BJ (cell line): ENCODE measurements around the gene SSBP2. TPM values are rescaled to one million over a fixed set of nuclear protein-coding genes. Genes with fewer than 3 reads are reported as not detected.
A peak's percentile ranks its signal among the peaks of the same experiment; 100 is the strongest.

Experiments
- CTCF ChIA-PET: fragments of 350-600 bp; formaldehyde crosslinking; extraction: SDS; loops from one replicate; lab custom pipeline; 2021; ENCODE audit warnings: antibody characterized with exemption, inconsistent platforms; lab: Yijun Ruan, JAX
- POLR2A ChIA-PET: fragments of 300-600 bp; sonication (Branson Sonifier 250); formaldehyde crosslinking; extraction: SDS; loops from one replicate; lab custom pipeline; 2021; ENCODE audit warnings: antibody characterized with exemption; lab: Charles Lee
- DNase-seq: peaks from one replicate; pipeline ENCODE4 v3.0.0-alpha.2; 2011; ENCODE audit warnings: low read depth
- H3K27me3 ChIP-seq: 2 replicates; pipeline ENCODE4 v1.6.0; 2011; ENCODE audit warnings: low read length; ENCODE audit not compliant: control insufficient read depth, insufficient read depth
- H3K36me3 ChIP-seq: 2 replicates; pipeline ENCODE4 v1.5.1; 2011; ENCODE audit warnings: low read length; ENCODE audit not compliant: control insufficient read depth, insufficient read depth
- H3K4me3 ChIP-seq: 2 replicates; pipeline ENCODE4 v1.5.1; 2011; ENCODE audit warnings: low read depth, mild to moderate bottlenecking, control low read depth, low read length
- CTCF ChIP-seq: IDR thresholded peaks from 2 replicates; pipeline ENCODE4 v1.5.1; 2011; ENCODE audit warnings: low read depth, mild to moderate bottlenecking, control low read depth, inconsistent platforms, low read length, moderate library complexity; ENCODE audit not compliant: insufficient read depth
- polyA plus RNA-seq: library from polyadenylated mRNA; depleted of rRNA; stranded (reverse); fragments of >200 nt; gene quantifications from 2 replicates; pipeline ENCODE4 v1.2.3, GENCODE V29; 2011

Gene SSBP2
- polyA plus RNA-seq, 1 experiment, result 68.8 TPM

- Histone ChIP-seq H3K36me3 (no peaks in the 10 kb centered on the region), H3K27me3 (no peaks in the 10 kb centered on the region), H3K4me3 (no peak overlapping the region)
- DNase-seq, result no peak
- ChIA-PET POLR2A (no interaction called here), CTCF (no interaction called here)
- no peak for TF ChIP-seq CTCF
Observed at GRCh38 chr5:81772488-81772887, 21.6 kb upstream of the SSBP2 start.

DNA sequence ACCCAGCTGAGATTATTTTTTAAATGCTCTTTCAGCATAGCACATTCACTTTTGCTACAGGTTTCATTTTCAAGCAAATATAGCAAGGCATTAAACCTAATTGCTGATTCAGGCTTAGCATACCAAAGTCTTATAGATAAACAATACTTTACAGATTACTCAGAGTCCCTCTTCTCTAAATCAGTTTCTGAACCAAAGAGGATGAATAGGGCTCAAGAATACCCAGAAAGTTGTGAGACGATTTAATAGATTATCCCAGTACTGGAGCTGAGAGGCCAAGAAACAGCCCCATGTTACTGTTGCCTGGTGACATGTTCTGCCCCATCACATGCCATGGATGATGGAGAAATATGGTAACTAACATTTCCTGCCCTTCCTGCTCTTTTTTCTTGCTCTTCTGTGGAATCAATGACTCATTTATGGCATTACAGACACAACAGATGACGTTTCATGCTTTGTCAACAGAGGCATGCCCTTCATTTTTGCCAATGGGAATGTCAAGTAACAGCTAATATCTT, 18.1 kb upstream of the SSBP2 start:
- peak; percentile 77 for DNase-seq
- ChIA-PET POLR2A (no interaction called here), CTCF (interaction anchor here (0.5 to 1.5 kb wide), 5 partner anchors 10 to 254 kb away, joined by 3 to 4 read pairs (median 3); no protein-coding TSS in a partner anchor)
- H3K4me3 ChIP-seq, result no peak overlapping the region
- no peaks in the 10 kb centered on the region for H3K36me3 ChIP-seq
- H3K27me3 ChIP-seq, result no peaks in the 10 kb centered on the region
- no peak for TF ChIP-seq CTCF

- DNase-seq, result no peak
- ChIA-PET POLR2A (no interaction called here), CTCF (interaction anchor here (0.9 to 1.3 kb wide), 3 partner anchors 10 to 79 kb away, joined by 3 read pairs; no protein-coding TSS in a partner anchor)
- Histone ChIP-seq H3K4me3 (no peak overlapping the region), H3K27me3 (no peaks in the 10 kb centered on the region), H3K36me3 (no peaks in the 10 kb centered on the region)
- no peak for TF ChIP-seq CTCF
Observed at GRCh38 chr5:81767938-81768337, 17.0 kb upstream of the SSBP2 start.

GRCh38 chr5:81767097-81767496, 16.2 kb upstream of the SSBP2 start:
- DNase-seq, result no peak
- POLR2A ChIA-PET, result no interaction called here
- Histone ChIP-seq H3K27me3 (no peaks in the 10 kb centered on the region), H3K4me3 (no peak overlapping the region), H3K36me3 (no peaks in the 10 kb centered on the region)
- TF ChIP-seq CTCF, result no peak
- CTCF ChIA-PET, result interaction anchor here (0.9 to 1.3 kb wide), 3 partner anchors 9 to 396 kb away, joined by 3 read pairs; no protein-coding TSS in a partner anchor

GRCh38 chr5:81766611-81767010, 15.7 kb upstream of the SSBP2 start:
- POLR2A ChIA-PET, result no interaction called here
- Histone ChIP-seq H3K36me3 (no peaks in the 10 kb centered on the region), H3K27me3 (no peaks in the 10 kb centered on the region), H3K4me3 (no peak overlapping the region)
- DNase-seq, result no peak
- no peak for TF ChIP-seq CTCF
- CTCF ChIA-PET, result interaction anchor here (0.9 to 1.3 kb wide), 3 partner anchors 8 to 397 kb away, joined by 3 read pairs; no protein-coding TSS in a partner anchor
